ENCODE results near the gene CACNB1. TPM values are rescaled to one million over a fixed set of nuclear protein-coding genes. Genes with fewer than 3 reads are reported as not detected.

CACNB1 gene
- total RNA-seq, 1 experiment from 2014 or later = 4.3 TPM

GRCh38 chr17:39210093-39210434 is 12.6 kb upstream of the CACNB1 start:
- H3K9me2 ChIP-seq (replicated peaks; ENCODE audit: low read length) = no peaks in the 10 kb centered on the region
- H3K27me3 ChIP-seq (ENCODE audit: low read length) = no peaks in the 10 kb centered on the region
- no peak overlapping the region for H3K4me2 ChIP-seq (ENCODE audit: low read length)
- no peaks in the 10 kb centered on the region for H3K4me1 ChIP-seq (ENCODE audit: insufficient read depth, low read length)
- no peaks in the 10 kb centered on the region for H3K9me3 ChIP-seq (ENCODE audit: low read length)
- ATAC-seq (no peak), DNase-seq (no peak)
- ChIA-PET CTCF (no interaction called here), POLR2A (ENCODE audit: unreplicated experiment) (no interaction called here)
- 0 out of 2 replicates have a peak overlapping the region, but pooled peaks have one; percentile 26 for H2AFZ ChIP-seq (ENCODE audit: low read length)
- TF ChIP-seq EZH2phosphoT487 (IDR thresholded peaks at IDR 0.05; ENCODE audit: borderline replicate concordance, low read length) (no peak), EZH2 (IDR thresholded peaks at IDR 0.05; ENCODE audit: low read length, unreplicated experiment) (no peak)
- TF ChIP-seq, protein P1, sequence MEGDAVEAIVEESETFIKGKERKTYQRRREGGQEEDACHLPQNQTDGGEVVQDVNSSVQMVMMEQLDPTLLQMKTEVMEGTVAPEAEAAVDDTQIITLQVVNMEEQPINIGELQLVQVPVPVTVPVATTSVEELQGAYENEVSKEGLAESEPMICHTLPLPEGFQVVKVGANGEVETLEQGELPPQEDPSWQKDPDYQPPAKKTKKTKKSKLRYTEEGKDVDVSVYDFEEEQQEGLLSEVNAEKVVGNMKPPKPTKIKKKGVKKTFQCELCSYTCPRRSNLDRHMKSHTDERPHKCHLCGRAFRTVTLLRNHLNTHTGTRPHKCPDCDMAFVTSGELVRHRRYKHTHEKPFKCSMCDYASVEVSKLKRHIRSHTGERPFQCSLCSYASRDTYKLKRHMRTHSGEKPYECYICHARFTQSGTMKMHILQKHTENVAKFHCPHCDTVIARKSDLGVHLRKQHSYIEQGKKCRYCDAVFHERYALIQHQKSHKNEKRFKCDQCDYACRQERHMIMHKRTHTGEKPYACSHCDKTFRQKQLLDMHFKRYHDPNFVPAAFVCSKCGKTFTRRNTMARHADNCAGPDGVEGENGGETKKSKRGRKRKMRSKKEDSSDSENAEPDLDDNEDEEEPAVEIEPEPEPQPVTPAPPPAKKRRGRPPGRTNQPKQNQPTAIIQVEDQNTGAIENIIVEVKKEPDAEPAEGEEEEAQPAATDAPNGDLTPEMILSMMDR (conservative IDR thresholded peaks at IDR 0.05; ENCODE audit: low read depth, low read length) = no peak
- no peaks in the 10 kb centered on the region for H4K20me1 ChIP-seq (ENCODE audit: low read length)
- no peaks in the 10 kb centered on the region; the same call in none of the 2 replicates for H3K36me3 ChIP-seq (ENCODE audit: low read depth, low read length)
- no peak overlapping the region for H3K27ac ChIP-seq (ENCODE audit: low read length)
- no peaks in the 10 kb centered on the region for H3K79me2 ChIP-seq (ENCODE audit: low read length)
- no peak overlapping the region for H3K9ac ChIP-seq (ENCODE audit: low read length)
- no peaks in the 10 kb centered on the region for H3F3A ChIP-seq (ENCODE audit: low read length, unreplicated experiment)
- intact Hi-C loops (cut with micrococcal nuclease) = no loop called here
- no peak overlapping the region for H3K4me3 ChIP-seq (ENCODE audit: low read length)
- BruUV-seq (replicated peaks) = no TSS peak

- ATAC-seq (no peak), DNase-seq (no peak)
- Histone ChIP-seq H3K4me1 (ENCODE audit: insufficient read depth, low read length) (no peaks in the 10 kb centered on the region), H3K9ac (ENCODE audit: low read length) (no peak overlapping the region), H4K20me1 (ENCODE audit: low read length) (no peaks in the 10 kb centered on the region), H3K4me3 (ENCODE audit: low read length) (no peak overlapping the region), H3K79me2 (ENCODE audit: low read length) (no peaks in the 10 kb centered on the region), H3K36me3 (ENCODE audit: low read depth, low read length) (no peaks in the 10 kb centered on the region; the same call in none of the 2 replicates), H3K27me3 (ENCODE audit: low read length) (no peaks in the 10 kb centered on the region), H3K9me3 (ENCODE audit: low read length) (no peaks in the 10 kb centered on the region), H3F3A (ENCODE audit: low read length, unreplicated experiment) (no peaks in the 10 kb centered on the region), H2AFZ (ENCODE audit: low read length) (0 out of 2 replicates have a peak overlapping the region, but pooled peaks have one; percentile 26), H3K27ac (ENCODE audit: low read length) (no peak overlapping the region), H3K4me2 (ENCODE audit: low read length) (0 out of 2 replicates have a peak overlapping the region, but pooled peaks have one; percentile 13), H3K9me2 (replicated peaks; ENCODE audit: low read length) (no peaks in the 10 kb centered on the region)
- CTCF ChIA-PET = interaction anchor here (1.1 to 1.3 kb wide), 2 partner anchors 29 to 35 kb away, joined by 6 to 8 read pairs; no protein-coding TSS in a partner anchor
- TF ChIP-seq EZH2phosphoT487 (IDR thresholded peaks at IDR 0.05; ENCODE audit: borderline replicate concordance, low read length) (no peak), EZH2 (IDR thresholded peaks at IDR 0.05; ENCODE audit: low read length, unreplicated experiment) (no peak)
- TF ChIP-seq, protein P1 (conservative IDR thresholded peaks at IDR 0.05; ENCODE audit: low read depth, low read length) = no peak
- intact Hi-C loops (cut with micrococcal nuclease) = no loop called here
- no TSS peak for BruUV-seq (replicated peaks)
- POLR2A ChIA-PET (ENCODE audit: unreplicated experiment) = no interaction called here
Observed at GRCh38 chr17:39209317-39210092, 12.0 kb upstream of the CACNB1 start.

DNA sequence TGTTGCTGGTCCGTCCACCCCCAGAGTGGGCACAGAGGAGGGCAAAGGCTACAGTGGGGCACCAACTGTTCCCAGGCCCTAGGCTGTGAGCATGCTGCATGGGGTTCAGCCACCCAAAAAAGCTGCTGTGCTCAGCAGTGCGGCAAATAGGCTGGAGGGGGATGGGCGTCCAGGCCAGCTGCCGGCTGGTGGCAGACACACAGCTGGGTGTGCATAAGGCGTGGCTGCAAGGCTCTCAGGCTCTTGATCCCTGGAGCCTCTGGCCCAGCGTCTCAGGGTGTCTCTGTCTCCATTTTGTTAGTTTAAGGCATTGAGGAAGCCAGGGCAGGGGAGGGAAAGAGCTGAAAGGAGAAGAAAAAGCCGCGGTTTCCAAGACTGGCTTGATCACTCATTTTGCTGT is 11.4 kb upstream of the CACNB1 start:
- intact Hi-C loops (cut with micrococcal nuclease) = no loop called here
- no peak overlapping the region for H3K4me2 ChIP-seq (ENCODE audit: low read length)
- no peak for TF ChIP-seq EZH2 (IDR thresholded peaks at IDR 0.05; ENCODE audit: low read length, unreplicated experiment)
- TF ChIP-seq EZH2phosphoT487 (IDR thresholded peaks at IDR 0.05; ENCODE audit: borderline replicate concordance, low read length) = no peak
- TF ChIP-seq, protein P1 (conservative IDR thresholded peaks at IDR 0.05; ENCODE audit: low read depth, low read length) = no peak
- H3F3A ChIP-seq (ENCODE audit: low read length, unreplicated experiment) = no peaks in the 10 kb centered on the region
- no peak overlapping the region for H2AFZ ChIP-seq (ENCODE audit: low read length)
- POLR2A ChIA-PET (ENCODE audit: unreplicated experiment) = no interaction called here
- no peaks in the 10 kb centered on the region for H3K9me3 ChIP-seq (ENCODE audit: low read length)
- H3K4me3 ChIP-seq (ENCODE audit: low read length) = no peak overlapping the region
- no peaks in the 10 kb centered on the region for H3K9me2 ChIP-seq (replicated peaks; ENCODE audit: low read length)
- H3K27me3 ChIP-seq (ENCODE audit: low read length) = no peaks in the 10 kb centered on the region
- H4K20me1 ChIP-seq (ENCODE audit: low read length) = peaks cover 5% of the 10 kb centered on the region
- peaks cover 5% of the 10 kb centered on the region for H3K36me3 ChIP-seq (ENCODE audit: low read depth, low read length)
- no peak overlapping the region for H3K27ac ChIP-seq (ENCODE audit: low read length)
- BruUV-seq (replicated peaks) = no TSS peak
- H3K9ac ChIP-seq (ENCODE audit: low read length) = no peak overlapping the region
- peak; percentile 23 for ATAC-seq
- no peak for DNase-seq
- CTCF ChIA-PET = interaction anchor here (1.1 to 1.3 kb wide), 2 partner anchors 29 to 36 kb away, joined by 6 to 8 read pairs; no protein-coding TSS in a partner anchor
- H3K79me2 ChIP-seq (ENCODE audit: low read length) = no peaks in the 10 kb centered on the region
- no peaks in the 10 kb centered on the region for H3K4me1 ChIP-seq (ENCODE audit: insufficient read depth, low read length)

Data from PC-3 (cell line).